ENCODE results near the gene MMP27. TPM values are rescaled to one million over a fixed set of nuclear protein-coding genes. Genes with fewer than 3 reads are reported as not detected.

MMP27 gene
- not detected for total RNA-seq
- polyA plus RNA-seq (2013, experiment 1 of 2) = not detected
- polyA plus RNA-seq (2013, experiment 2 of 2) = not detected
- long read RNA-seq, experiment 1 = 0 reads
- long read RNA-seq, experiment 2 = 0 reads
- long read RNA-seq, experiment 3 = 0 reads
- long read RNA-seq, experiment 4 = 0 reads

GRCh38 chr11:102705626-102706025, at the start of gene MMP27:
MMP27 (minus strand) TSS chr11:102705769; CDS start chr11:102705714, 55 bp downstream.
- H3K27ac ChIP-seq (ENCODE audit: low read depth, low read length) = no peak within 1 kb of the TSS
- Mint-ChIP-seq H3K4me1 (no peaks in the 10 kb centered on the region), H3K36me3 (ENCODE audit: low read depth) (no peaks in the 10 kb centered on the region), H3K27ac (no peak within 1 kb of the TSS), H3K9me3 (no peaks in the 10 kb centered on the region), H3K4me3 (no peak within 1 kb of the TSS), H3K27me3 (ENCODE audit: insufficient read depth) (no peaks in the 10 kb centered on the region)
- no peaks in the 10 kb centered on the region for H3K9me3 ChIP-seq (ENCODE audit: control insufficient read depth, low read length)
- H3K4me3 ChIP-seq (ENCODE audit: low read length) = no peak within 1 kb of the TSS
- no peaks in the 10 kb centered on the region for H3K4me1 ChIP-seq (ENCODE audit: control insufficient read depth, insufficient read depth, low read length)
- H3K36me3 ChIP-seq (ENCODE audit: control insufficient read depth, insufficient read depth, low read length) = no peaks in the 10 kb centered on the region
- no peaks in the 10 kb centered on the region for H3K27me3 ChIP-seq (ENCODE audit: control insufficient read depth, insufficient read depth, low read length, poor library complexity, severe bottlenecking)
- WGBS, 2 experiments (ENCODE audit: insufficient coverage in 1 of 2, insufficient read length in 1 of 2) = 10 to 66% methylated on average over 2 to 5 of the region's 5 CpGs
- TF ChIP-seq, protein P1, sequence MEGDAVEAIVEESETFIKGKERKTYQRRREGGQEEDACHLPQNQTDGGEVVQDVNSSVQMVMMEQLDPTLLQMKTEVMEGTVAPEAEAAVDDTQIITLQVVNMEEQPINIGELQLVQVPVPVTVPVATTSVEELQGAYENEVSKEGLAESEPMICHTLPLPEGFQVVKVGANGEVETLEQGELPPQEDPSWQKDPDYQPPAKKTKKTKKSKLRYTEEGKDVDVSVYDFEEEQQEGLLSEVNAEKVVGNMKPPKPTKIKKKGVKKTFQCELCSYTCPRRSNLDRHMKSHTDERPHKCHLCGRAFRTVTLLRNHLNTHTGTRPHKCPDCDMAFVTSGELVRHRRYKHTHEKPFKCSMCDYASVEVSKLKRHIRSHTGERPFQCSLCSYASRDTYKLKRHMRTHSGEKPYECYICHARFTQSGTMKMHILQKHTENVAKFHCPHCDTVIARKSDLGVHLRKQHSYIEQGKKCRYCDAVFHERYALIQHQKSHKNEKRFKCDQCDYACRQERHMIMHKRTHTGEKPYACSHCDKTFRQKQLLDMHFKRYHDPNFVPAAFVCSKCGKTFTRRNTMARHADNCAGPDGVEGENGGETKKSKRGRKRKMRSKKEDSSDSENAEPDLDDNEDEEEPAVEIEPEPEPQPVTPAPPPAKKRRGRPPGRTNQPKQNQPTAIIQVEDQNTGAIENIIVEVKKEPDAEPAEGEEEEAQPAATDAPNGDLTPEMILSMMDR (conservative IDR thresholded peaks at IDR 0.05) = no peak
- H3K9ac ChIP-seq (ENCODE audit: extremely low read depth, low read length, poor library complexity, severe bottlenecking) = no peak within 1 kb of the TSS
- no peak for DNase-seq

DNA sequence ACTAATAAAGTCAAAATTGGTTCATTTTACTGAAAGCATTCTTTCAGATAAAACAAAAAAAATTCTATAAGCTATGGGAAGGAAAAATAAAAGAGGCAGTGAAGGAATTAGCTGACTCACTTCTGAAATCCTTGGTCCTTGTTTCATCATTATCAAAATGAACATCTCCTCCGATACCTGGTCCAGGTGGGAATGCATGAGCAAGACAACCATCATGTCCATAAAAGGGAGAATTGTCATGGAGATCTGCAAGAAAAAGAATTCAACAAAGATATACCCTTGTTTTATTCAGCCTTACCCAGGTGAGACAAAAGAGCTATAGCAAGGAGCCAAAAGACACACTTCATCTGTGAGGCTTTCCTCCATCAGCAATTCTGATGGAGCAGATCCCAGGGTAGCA, 47.7 kb upstream of the MMP27 start:
- 100% methylated on average over 1 of the region's 1 CpG for WGBS, 2 experiments (ENCODE audit: insufficient coverage in 1 of 2, insufficient read length in 1 of 2)
- H3K4me1 ChIP-seq (ENCODE audit: control insufficient read depth, insufficient read depth, low read length) = no peaks in the 10 kb centered on the region
- no peak for DNase-seq
- peaks cover 8% of the 10 kb centered on the region for H3K4me1 Mint-ChIP-seq
- H3K27me3 ChIP-seq (ENCODE audit: control insufficient read depth, insufficient read depth, low read length, poor library complexity, severe bottlenecking) = no peaks in the 10 kb centered on the region
- TF ChIP-seq, protein P1 (conservative IDR thresholded peaks at IDR 0.05) = no peak
- H3K9me3 Mint-ChIP-seq = no peaks in the 10 kb centered on the region
- H3K4me3 Mint-ChIP-seq = no peak overlapping the region
- no peaks in the 10 kb centered on the region for H3K36me3 Mint-ChIP-seq (ENCODE audit: low read depth)
- H3K4me3 ChIP-seq (ENCODE audit: low read length) = no peak overlapping the region
- H3K27ac ChIP-seq (ENCODE audit: low read depth, low read length) = no peak overlapping the region
- no peaks in the 10 kb centered on the region for H3K27me3 Mint-ChIP-seq (ENCODE audit: insufficient read depth)
- H3K9me3 ChIP-seq (ENCODE audit: control insufficient read depth, low read length) = no peaks in the 10 kb centered on the region
- H3K9ac ChIP-seq (ENCODE audit: extremely low read depth, low read length, poor library complexity, severe bottlenecking) = no peak overlapping the region
- no peaks in the 10 kb centered on the region for H3K36me3 ChIP-seq (ENCODE audit: control insufficient read depth, insufficient read depth, low read length)
- H3K27ac Mint-ChIP-seq = no peak overlapping the region

- Mint-ChIP-seq H3K27ac (no peak overlapping the region), H3K4me3 (no peak overlapping the region), H3K27me3 (ENCODE audit: insufficient read depth) (no peaks in the 10 kb centered on the region), H3K9me3 (peaks cover 8% of the 10 kb centered on the region), H3K36me3 (ENCODE audit: low read depth) (no peaks in the 10 kb centered on the region), H3K4me1 (peaks cover 8% of the 10 kb centered on the region)
- Histone ChIP-seq H3K9ac (ENCODE audit: extremely low read depth, low read length, poor library complexity, severe bottlenecking) (no peak overlapping the region), H3K4me1 (ENCODE audit: control insufficient read depth, insufficient read depth, low read length) (no peaks in the 10 kb centered on the region), H3K4me3 (ENCODE audit: low read length) (no peak overlapping the region), H3K36me3 (ENCODE audit: control insufficient read depth, insufficient read depth, low read length) (no peaks in the 10 kb centered on the region), H3K27ac (ENCODE audit: low read depth, low read length) (no peak overlapping the region), H3K9me3 (ENCODE audit: control insufficient read depth, low read length) (no peaks in the 10 kb centered on the region), H3K27me3 (ENCODE audit: control insufficient read depth, insufficient read depth, low read length, poor library complexity, severe bottlenecking) (no peaks in the 10 kb centered on the region)
- TF ChIP-seq, protein P1 (conservative IDR thresholded peaks at IDR 0.05) = no peak
- no peak for DNase-seq
Observed at GRCh38 chr11:102751673-102752072, 46.1 kb upstream of the MMP27 start.
